Testis (tissue), 2 donors: ENCODE data around the gene NEURL2.

ENCODE experiments used
- CTCF ChIP-seq, 3 experiments: fragments of 450-650 bp in 2 of 3; fragments of 200-600 bp in 1 of 3; sonication (generic) in 1 of 3; IDR thresholded peaks; one replicate each; pipeline ENCODE4 v1.5.1; 2016 to 2019; ENCODE audit warnings: antibody characterized with exemption in 3 of 3, mild to moderate bottlenecking in 2 of 3, moderate library complexity in 1 of 3
- POLR2A ChIP-seq: fragments of 450-650 bp; IDR thresholded peaks from one replicate; pipeline ENCODE4 v1.6.1; 2017; ENCODE audit warnings: antibody characterized with exemption, mild to moderate bottlenecking, moderate library complexity

DNA sequence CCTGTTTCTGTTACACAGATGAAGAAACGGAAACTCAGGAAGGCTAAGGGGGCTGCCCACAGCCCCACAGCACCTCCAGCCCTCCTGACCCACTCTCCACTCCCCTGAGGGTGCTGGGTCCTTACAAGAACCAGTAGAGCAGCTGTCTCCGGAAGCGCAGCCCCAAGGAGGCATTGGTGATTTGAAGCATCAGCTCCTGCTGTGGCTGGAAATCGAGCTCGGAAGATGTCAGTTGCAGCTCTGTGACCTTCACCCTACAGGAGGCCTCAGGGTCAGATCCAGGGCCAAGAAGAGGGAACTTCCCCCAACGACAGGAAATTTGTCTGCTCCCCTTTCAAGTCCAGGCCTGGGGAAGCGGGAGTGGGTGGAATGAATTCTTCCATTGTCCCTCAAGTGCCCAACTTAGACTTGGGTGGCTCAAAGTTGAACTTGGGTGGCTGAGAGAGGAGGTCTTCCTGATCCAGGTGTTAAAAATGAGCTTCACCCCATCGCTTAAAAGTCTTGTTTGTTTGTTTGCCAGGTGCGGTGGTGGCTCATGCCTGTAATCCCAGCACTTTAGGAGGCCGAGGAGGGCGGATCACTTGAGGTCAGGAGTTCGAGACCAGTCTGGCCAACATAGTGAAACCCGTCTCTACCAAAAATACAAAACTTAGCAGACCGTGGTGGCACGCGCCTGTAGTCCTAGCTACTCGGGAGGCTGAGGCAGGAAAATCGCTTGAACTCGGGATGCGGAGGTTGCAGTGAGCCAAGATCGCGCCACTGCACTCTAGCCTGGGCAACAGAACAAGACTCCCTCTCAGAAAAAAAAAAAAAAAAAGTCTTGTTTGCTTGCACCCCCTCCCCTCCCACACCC, 19.0 kb upstream of the NEURL2 start:
- no peak for TF ChIP-seq CTCF (IDR thresholded peaks at IDR 0.05)
- no peak for TF ChIP-seq POLR2A
